Fibroblast of the aortic adventitia (primary cell): Measurements from ENCODE around the gene ACTR6. TPM values are rescaled to one million over a fixed set of nuclear protein-coding genes. Genes with fewer than 3 reads are reported as not detected.
"Not testable (repeated sequence)": the region's sequence is repeated elsewhere in the genome, so short reads cannot be mapped to it uniquely, and the experiment has no call there.

ENCODE experiments used
- DNase-seq: peaks from one replicate; pipeline ENCODE4 v3.0.0-alpha.2; 2010; ENCODE audit warnings: low read depth
- H3K4me3 ChIP-seq: 2 replicates; pipeline ENCODE4 v1.5.1; 2011; ENCODE audit warnings: low read depth, mild to moderate bottlenecking, control low read depth, low read length, moderate library complexity
- CTCF ChIP-seq: IDR thresholded peaks from 2 replicates; pipeline ENCODE4 v1.5.1; 2011; ENCODE audit warnings: mild to moderate bottlenecking, low read length, control low read depth, inconsistent platforms; ENCODE audit not compliant: insufficient read depth
- total RNA-seq: library from RNA; depleted of rRNA; stranded (reverse); fragments of >200 nt; gene quantifications from 2 replicates; pipeline ENCODE4 v1.2.3, GENCODE V29; 2012; ENCODE audit warnings: low replicate concordance

The ACTR6 gene
- total RNA-seq, 1 donor, result 30.0 TPM

GRCh38 chr12:100249941-100250340, 49.3 kb downstream of the ACTR6 start:
- DNase-seq, result no peak
- no peak overlapping the region for H3K4me3 ChIP-seq
- TF ChIP-seq CTCF, result no peak

- no peak for DNase-seq
- no peak overlapping the region for H3K4me3 ChIP-seq
- no peak for TF ChIP-seq CTCF
These were observed 51.3 kb downstream of the ACTR6 start for GRCh38 chr12:100251917-100252316.

GRCh38 chr12:100253437-100253836, 52.8 kb downstream of the ACTR6 start:
- no peak for DNase-seq
- no peak for TF ChIP-seq CTCF
- H3K4me3 ChIP-seq, result no peak overlapping the region

- no peak for TF ChIP-seq CTCF
- DNase-seq, result no peak
- no peak overlapping the region for H3K4me3 ChIP-seq
These were observed 54.3 kb downstream of the ACTR6 start for GRCh38 chr12:100254876-100255275.

DNA sequence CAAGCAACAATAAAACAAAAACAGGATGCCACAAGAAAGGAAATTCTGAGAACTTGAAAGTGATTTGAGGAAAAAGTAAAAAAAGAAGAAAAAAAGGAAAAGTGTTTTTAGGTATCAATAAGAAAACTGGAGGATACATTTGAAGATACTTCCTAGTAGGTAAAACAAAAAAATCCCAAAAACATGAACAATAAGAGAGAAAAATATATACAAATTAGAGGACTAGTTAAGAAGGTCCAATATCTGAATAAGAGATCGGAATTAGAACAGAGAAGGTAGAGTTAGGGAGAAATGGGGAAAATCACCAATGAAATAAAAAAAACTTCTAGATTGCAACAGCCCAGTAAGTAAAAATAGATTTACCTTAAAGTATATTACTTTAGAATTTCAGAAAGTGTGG, 57.5 kb downstream of the ACTR6 start:
- no peak for DNase-seq
- TF ChIP-seq CTCF, result no peak
- H3K4me3 ChIP-seq, result no peak overlapping the region

GRCh38 chr12:100263131-100263530, 62.5 kb downstream of the ACTR6 start:
- no peak for DNase-seq
- H3K4me3 ChIP-seq, result no peak overlapping the region
- TF ChIP-seq CTCF, result no peak

- not testable (repeated sequence) for H3K4me3 ChIP-seq, DNase-seq
These were observed 64.5 kb downstream of the ACTR6 start for GRCh38 chr12:100265107-100265506.
